Subcutaneous adipose tissue (tissue), 4 donors: ENCODE results near the gene LDLRAD4. TPM values are rescaled to one million over a fixed set of nuclear protein-coding genes. Genes with fewer than 3 reads are reported as not detected.

Experiments
- CTCF ChIP-seq: fragments of 450-650 bp; IDR thresholded peaks from one replicate; pipeline ENCODE4 v1.5.1; 2016; ENCODE audit warnings: low read depth, mild to moderate bottlenecking, control low read depth, antibody characterized with exemption, moderate library complexity
- total RNA-seq, 4 donors: library from RNA; depleted of rRNA; stranded (reverse); fragments of >200 nt; gene quantifications; one replicate each; pipeline ENCODE4 v1.1.0, GENCODE V29; 2016

The LDLRAD4 gene
- total RNA-seq, 4 donors from 2014 or later: 16.4 to 28.4 (median 21.6) TPM

- TF ChIP-seq CTCF: no peak
These were observed 137.5 kb downstream of the LDLRAD4 start for GRCh38 chr18:13356032-13356431.

GRCh38 chr18:13357289-13357688 is 138.7 kb downstream of the LDLRAD4 start:
- TF ChIP-seq CTCF: no peak

GRCh38 chr18:13359210-13359609 is 140.7 kb downstream of the LDLRAD4 start:
- no peak for TF ChIP-seq CTCF

- no peak for TF ChIP-seq CTCF
These were observed 142.9 kb downstream of the LDLRAD4 start for GRCh38 chr18:13361431-13361830.

GRCh38 chr18:13362051-13362450 is 143.5 kb downstream of the LDLRAD4 start:
- TF ChIP-seq CTCF: no peak

GRCh38 chr18:13362607-13363006 is 144.0 kb downstream of the LDLRAD4 start:
- no peak for TF ChIP-seq CTCF

- TF ChIP-seq CTCF: no peak
These were observed 144.8 kb downstream of the LDLRAD4 start for GRCh38 chr18:13363359-13363758.
